GM12878 (cell line): Measurements from ENCODE around the gene IDH3A. TPM values are rescaled to one million over a fixed set of nuclear protein-coding genes. Genes with fewer than 3 reads are reported as not detected.

Experiments
- ATAC-seq: fragments of 200-7000 bp; cut with Tn5 transposase; 3 replicates; pipeline ENCODE4 v1.9.1; 2020; ENCODE audit warnings: mild to moderate bottlenecking, moderate library complexity
- BruUV-seq: library from RNA; stranded (reverse); fragments of 400-500 nt; replicated peaks from 2 replicates; lab custom pipeline; 2021; lab: Mats Ljungman, UMichigan
- CTCF ChIA-PET: fragments of 300-600 bp; sonication (Branson Sonifier 250); formaldehyde crosslinking; extraction: SDS; loops from one replicate; lab custom pipeline; 2021; ENCODE audit warnings: inconsistent platforms; lab: Yijun Ruan, JAX
- POLR2A ChIA-PET: fragments of 350-600 bp; formaldehyde crosslinking; extraction: SDS; loops from one replicate; lab custom pipeline; 2021; ENCODE audit warnings: inconsistent platforms; lab: Charles Lee
- RAD21 ChIA-PET: fragments of 300-600 bp; sonication (Branson Sonifier 250); formaldehyde crosslinking; loops from one replicate; lab custom pipeline; 2023; ENCODE audit warnings: antibody characterized with exemption; ENCODE audit not compliant: unreplicated experiment; lab: Charles Lee
- SMC1A ChIA-PET: fragments of 300-600 bp; sonication (Branson Sonifier 250); formaldehyde crosslinking; loops from one replicate; lab custom pipeline; 2023; ENCODE audit not compliant: unreplicated experiment, uncharacterized antibody; lab: Charles Lee
- DNase-seq: peaks from one replicate; pipeline ENCODE4 v3.0.0-alpha.2; 2011; ENCODE audit warnings: low read depth, low spot score
- FAIRE-seq: peaks from 3 replicates; lab custom pipeline; 2011; peaks lifted over from hg19 to GRCh38; lab: Jason Lieb, UNC
- H2AFZ ChIP-seq: 2 replicates; pipeline ENCODE4 v1.6.0; 2011; ENCODE audit warnings: low read depth, low read length, control low read depth; ENCODE audit not compliant: control insufficient read depth
- H3K27ac ChIP-seq: 2 replicates; pipeline ENCODE4 v1.5.1; 2011; ENCODE audit warnings: control low read depth; ENCODE audit not compliant: control insufficient read depth, insufficient read depth
- H3K27me3 ChIP-seq, 2 experiments: replicated peaks in 1 of 2; 2 replicates each; pipeline versions ENCODE4 v1.6.0 to v1.6.1; 2011; ENCODE audit warnings: low read length in 1 of 2; ENCODE audit not compliant: control insufficient read depth in 2 of 2, insufficient read depth in 2 of 2
- H3K36me3 ChIP-seq, 2 experiments: 2 replicates each; pipeline ENCODE4 v1.5.1; 2011; ENCODE audit warnings: low read length in 1 of 2; ENCODE audit not compliant: control insufficient read depth in 2 of 2, insufficient read depth in 2 of 2
- H3K4me1 ChIP-seq: 2 replicates; pipeline ENCODE4 v1.6.1; 2011; ENCODE audit warnings: mild to moderate bottlenecking, low read length, moderate library complexity, mixed read lengths; ENCODE audit not compliant: control insufficient read depth, insufficient read depth
- H3K4me2 ChIP-seq: 2 replicates; pipeline ENCODE4 v1.6.0; 2011; ENCODE audit warnings: control low read depth; ENCODE audit not compliant: control insufficient read depth, insufficient read depth
- H3K4me3 ChIP-seq: fragments of 200-600 bp; sonication (generic); 2 replicates; pipeline ENCODE4 v1.5.1; 2016
- H3K79me2 ChIP-seq: 2 replicates; pipeline ENCODE4 v1.6.0; 2011; ENCODE audit warnings: low read length; ENCODE audit not compliant: control insufficient read depth, insufficient read depth
- H3K9ac ChIP-seq: 2 replicates; pipeline ENCODE4 v1.8.0; 2011; ENCODE audit warnings: low read length, control low read depth, mixed read lengths; ENCODE audit not compliant: control insufficient read depth, insufficient read depth
- H3K9me3 ChIP-seq: replicated peaks from 3 replicates; pipeline ENCODE4 v1.5.1; 2011; ENCODE audit warnings: mild to moderate bottlenecking, low read length; ENCODE audit not compliant: control insufficient read depth, insufficient read depth
- H4K20me1 ChIP-seq: 2 replicates; pipeline ENCODE4 v1.6.0; 2011; ENCODE audit not compliant: control insufficient read depth, insufficient read depth
- BMI1 ChIP-seq: fragments of 450-650 bp; IDR thresholded peaks from 2 replicates; pipeline ENCODE4 v1.6.1; 2016; ENCODE audit warnings: mild to moderate bottlenecking, moderate library complexity, borderline replicate concordance
- BRCA1 ChIP-seq: IDR thresholded peaks from 2 replicates; pipeline ENCODE4 v1.6.1; 2011; ENCODE audit warnings: low read depth, low read length, improper control_type of control experiment
- CBX5 ChIP-seq: sonication (generic); IDR thresholded peaks from 2 replicates; pipeline ENCODE4 v1.6.1; 2016; ENCODE audit warnings: low read depth, moderate library complexity, mild to moderate bottlenecking, inconsistent platforms
- CHD4 ChIP-seq: fragments of 200-600 bp; sonication (generic); IDR thresholded peaks from 2 replicates; pipeline ENCODE4 v1.6.1; 2016; ENCODE audit warnings: mild to moderate bottlenecking
- EGR1 ChIP-seq, 2 experiments: IDR thresholded peaks; 1 replicate in 1 of 2; 2 replicates in 1 of 2; pipeline ENCODE4 v1.6.1; 2011 to 2012; ENCODE audit warnings: low read depth in 2 of 2, low read length in 2 of 2, borderline replicate concordance in 1 of 2, mild to moderate bottlenecking in 1 of 2, moderate library complexity in 1 of 2
- EZH2 ChIP-seq: IDR thresholded peaks from 2 replicates; pipeline ENCODE4 v1.6.1; 2012; ENCODE audit warnings: low read depth, mild to moderate bottlenecking, control low read depth, inconsistent platforms, low read length, borderline replicate concordance; ENCODE audit not compliant: control insufficient read depth
- MYB ChIP-seq: fragments of 150-350 bp; IDR thresholded peaks from 2 replicates; pipeline ENCODE4 v1.6.1; 2014; ENCODE audit warnings: mild to moderate bottlenecking, low read depth, low read length, borderline replicate concordance
- NFYB ChIP-seq: IDR thresholded peaks from 2 replicates; pipeline ENCODE4 v1.6.1; 2011; ENCODE audit warnings: low read depth, mild to moderate bottlenecking, low read length, improper control_type of control experiment, moderate library complexity; ENCODE audit not compliant: insufficient read depth
- NR2C1 ChIP-seq: fragments of 450-650 bp; IDR thresholded peaks from 2 replicates; pipeline ENCODE4 v1.6.1; 2017; ENCODE audit warnings: antibody characterized with exemption, mild to moderate bottlenecking, moderate library complexity
- NRF1 ChIP-seq: conservative IDR thresholded peaks from 2 replicates; pipeline ENCODE4 v1.6.1; 2011; ENCODE audit warnings: mild to moderate bottlenecking, low read depth, low read length, improper control_type of control experiment
- PAX5 ChIP-seq: IDR thresholded peaks from 2 replicates; pipeline ENCODE4 v1.6.1; 2011; ENCODE audit warnings: low read depth, low read length, borderline replicate concordance
- RELA ChIP-seq: fragments of 450-650 bp; IDR thresholded peaks from 2 replicates; pipeline ENCODE4 v1.8.0; 2014; ENCODE audit warnings: borderline replicate concordance; ENCODE audit not compliant: partially characterized antibody
- SMARCA5 ChIP-seq: fragments of 450-650 bp; IDR thresholded peaks from 2 replicates; pipeline ENCODE4 v1.6.1; 2017; ENCODE audit warnings: mild to moderate bottlenecking
- SMC3 ChIP-seq: IDR thresholded peaks from 2 replicates; pipeline ENCODE4 v1.6.1; 2011; ENCODE audit warnings: low read length, improper control_type of control experiment, borderline replicate concordance
- WGBS: methylation state at CpG from one replicate; pipeline ENCODE4 v1.1.6; 2016; ENCODE audit warnings: low lambda C conversion rate; ENCODE audit not compliant: insufficient replicate concordance, insufficient coverage; ENCODE audit errors: missing lambda C conversion rate; 5-methylcytosine and 5-hydroxymethylcytosine counted together
- in situ Hi-C: fragments of 300-500 bp; cut with MboI; formaldehyde crosslinking; loops from 9 replicates; pipeline ENCODE4 v1.14.3; 2018; ENCODE audit warnings: mixed read lengths
- intact Hi-C: fragments of 100-400 bp; cut with micrococcal nuclease; formaldehyde crosslinking; loops from one replicate; pipeline ENCODE4 v1.14.2; 2022; ENCODE audit not compliant: unreplicated experiment
- polyA plus RNA-seq, 11 experiments: library from polyadenylated mRNA; depleted of rRNA in 4 of 11; unstranded in 6 of 11; stranded (reverse) in 5 of 11; fragments of >200 nt; fragmentation: Nextera tagmentation in 4 of 11; fragmentation: Illumina TruSeq in 1 of 11; extraction: Ambion mirVana in 4 of 11; extraction: Trizol in 1 of 11; gene quantifications; 1 replicate in 1 of 11; 2 replicates in 10 of 11; pipeline versions ENCODE4 v1.2.1 to v1.2.3, GENCODE V29; 2011 to 2016; ENCODE audit warnings: inconsistent platforms in 2 of 11, missing spikeins in 2 of 11, low read depth in 1 of 11
- total RNA-seq, 4 experiments: library from RNA; depleted of rRNA in 3 of 4; stranded (reverse); fragments of >200 nt in 3 of 4; fragmentation: Illumina TruSeq in 1 of 4; extraction: Trizol in 1 of 4; gene quantifications; 2 replicates each; pipeline versions ENCODE4 v1.2.1 to v1.2.3, GENCODE V29; 2013 to 2021
- TF ChIP-seq, protein P1 (sequence below): fragments of 450-650 bp; IDR thresholded peaks from 2 replicates; pipeline ENCODE4 v1.6.1; 2017; ENCODE audit warnings: mild to moderate bottlenecking, low read depth, inconsistent platforms; ENCODE audit not compliant: poor library complexity, severe bottlenecking
- TF ChIP-seq, protein P2 (sequence below): IDR thresholded peaks from 2 replicates; pipeline ENCODE4 v1.6.1; 2011; ENCODE audit warnings: low read depth, low read length, improper control_type of control experiment, borderline replicate concordance

The IDH3A gene
- total and polyA plus RNA-seq, 10 of the 15 experiments (the other 5 are each of a cell fraction or from before 2014, with no cell fraction given): 83.9 to 254 (median 195) TPM

- H3K27me3 ChIP-seq: no peaks in the 10 kb centered on the region
- ChIA-PET RAD21 (interaction anchor here (0.9 kb wide), 1 partner anchor 58 kb away, joined by 4 read pairs; no protein-coding TSS in a partner anchor), POLR2A (no interaction called here), SMC1A (no interaction called here), CTCF (interaction anchor here (0.9 to 2.1 kb wide), 3 partner anchors 13 to 51 kb away, joined by 3 to 8 read pairs (median 4); no protein-coding TSS in a partner anchor)
- H2AFZ ChIP-seq: no peak overlapping the region
- H3K79me2 ChIP-seq: no peaks in the 10 kb centered on the region
- no peaks in the 10 kb centered on the region for H3K36me3 ChIP-seq
- no peak overlapping the region for H3K4me3 ChIP-seq
- WGBS: 60% methylated on average over 5 of the region's 5 CpGs
- no TSS peak for BruUV-seq
- no peaks in the 10 kb centered on the region; the same call in 1 of the 2 replicates for H3K4me1 ChIP-seq
- ATAC-seq (no peak), DNase-seq (no peak), FAIRE-seq (no peak)
- H3K27ac ChIP-seq: no peak overlapping the region
- H3K9ac ChIP-seq: no peak overlapping the region
- no peaks in the 10 kb centered on the region for H3K9me3 ChIP-seq
- TF ChIP-seq CBX5: no peak
- TF ChIP-seq MYB: no peak
- no peak for TF ChIP-seq EGR1 (IDR thresholded peaks at IDR 0.05; ENCODE audit: borderline replicate concordance in 1 of 2, low read depth in 2 of 2, low read length in 2 of 2)
- TF ChIP-seq EZH2: no peak
- TF ChIP-seq NFYB: no peak
- no peak for TF ChIP-seq SMC3
- no peak for TF ChIP-seq SMARCA5
- TF ChIP-seq BMI1: no peak
- TF ChIP-seq BRCA1: no peak
- no peak for TF ChIP-seq CHD4
- TF ChIP-seq RELA: no peak
- no peak for TF ChIP-seq PAX5
- TF ChIP-seq, protein P1, sequence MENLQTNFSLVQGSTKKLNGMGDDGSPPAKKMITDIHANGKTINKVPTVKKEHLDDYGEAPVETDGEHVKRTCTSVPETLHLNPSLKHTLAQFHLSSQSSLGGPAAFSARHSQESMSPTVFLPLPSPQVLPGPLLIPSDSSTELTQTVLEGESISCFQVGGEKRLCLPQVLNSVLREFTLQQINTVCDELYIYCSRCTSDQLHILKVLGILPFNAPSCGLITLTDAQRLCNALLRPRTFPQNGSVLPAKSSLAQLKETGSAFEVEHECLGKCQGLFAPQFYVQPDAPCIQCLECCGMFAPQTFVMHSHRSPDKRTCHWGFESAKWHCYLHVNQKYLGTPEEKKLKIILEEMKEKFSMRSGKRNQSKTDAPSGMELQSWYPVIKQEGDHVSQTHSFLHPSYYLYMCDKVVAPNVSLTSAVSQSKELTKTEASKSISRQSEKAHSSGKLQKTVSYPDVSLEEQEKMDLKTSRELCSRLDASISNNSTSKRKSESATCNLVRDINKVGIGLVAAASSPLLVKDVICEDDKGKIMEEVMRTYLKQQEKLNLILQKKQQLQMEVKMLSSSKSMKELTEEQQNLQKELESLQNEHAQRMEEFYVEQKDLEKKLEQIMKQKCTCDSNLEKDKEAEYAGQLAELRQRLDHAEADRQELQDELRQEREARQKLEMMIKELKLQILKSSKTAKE: no peak
- TF ChIP-seq, protein P2, sequence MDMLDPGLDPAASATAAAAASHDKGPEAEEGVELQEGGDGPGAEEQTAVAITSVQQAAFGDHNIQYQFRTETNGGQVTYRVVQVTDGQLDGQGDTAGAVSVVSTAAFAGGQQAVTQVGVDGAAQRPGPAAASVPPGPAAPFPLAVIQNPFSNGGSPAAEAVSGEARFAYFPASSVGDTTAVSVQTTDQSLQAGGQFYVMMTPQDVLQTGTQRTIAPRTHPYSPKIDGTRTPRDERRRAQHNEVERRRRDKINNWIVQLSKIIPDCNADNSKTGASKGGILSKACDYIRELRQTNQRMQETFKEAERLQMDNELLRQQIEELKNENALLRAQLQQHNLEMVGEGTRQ: no peak
- no peak for TF ChIP-seq NR2C1
- no peak for TF ChIP-seq NRF1
- no peak overlapping the region for H3K4me2 ChIP-seq
- no peaks in the 10 kb centered on the region for H4K20me1 ChIP-seq
- intact Hi-C loops: no loop called here
- in situ Hi-C loops: no loop called here
Observed at GRCh38 chr15:78182336-78182700, 33.2 kb downstream of the IDH3A start.
